H1 (cell line): ENCODE results near the gene BROX.

ENCODE experiments used
- BCL11A ChIP-seq, 2 experiments: IDR thresholded peaks; one replicate each; pipeline ENCODE4 v1.6.1; 2011; ENCODE audit warnings: low read depth in 2 of 2, low read length in 2 of 2, mild to moderate bottlenecking in 2 of 2
- CTCF ChIP-seq, 3 experiments: IDR thresholded peaks; 1 replicate in 2 of 3; 2 replicates in 1 of 3; pipeline versions ENCODE4 v1.5.1 to v1.6.1; 2011; ENCODE audit warnings: low read length in 3 of 3, mild to moderate bottlenecking in 3 of 3, inconsistent platforms in 2 of 3, low read depth in 1 of 3, moderate library complexity in 1 of 3; ENCODE audit not compliant: insufficient read depth in 1 of 3; ENCODE audit errors: control extremely low read depth in 1 of 3
- EP300 ChIP-seq, 2 experiments: IDR thresholded peaks; 1 replicate in 1 of 2; 2 replicates in 1 of 2; pipeline ENCODE4 v1.6.1; 2011 to 2012; ENCODE audit warnings: low read depth in 2 of 2, low read length in 2 of 2, mild to moderate bottlenecking in 2 of 2, borderline replicate concordance in 1 of 2, inconsistent platforms in 1 of 2, moderate library complexity in 1 of 2
- HDAC2 ChIP-seq, 2 experiments: fragments of 300-600 bp in 1 of 2; sonication (generic) in 1 of 2; IDR thresholded peaks; 2 replicates each; pipeline ENCODE4 v1.6.1; 2011 to 2012; ENCODE audit warnings: low read depth in 2 of 2, low read length in 2 of 2, mild to moderate bottlenecking in 2 of 2, moderate library complexity in 2 of 2, borderline replicate concordance in 1 of 2, inconsistent platforms in 1 of 2
- PHF8 ChIP-seq: fragments of 200-600 bp; sonication (generic); conservative IDR thresholded peaks from 2 replicates; pipeline ENCODE4 v1.7.1; 2012; ENCODE audit warnings: low read depth, mild to moderate bottlenecking, inconsistent platforms, low read length, moderate library complexity
- POLR2A ChIP-seq, 2 experiments: IDR thresholded peaks; 1 replicate in 1 of 2; 2 replicates in 1 of 2; pipeline ENCODE4 v1.6.1; 2011; ENCODE audit warnings: low read depth in 2 of 2, low read length in 2 of 2, mild to moderate bottlenecking in 2 of 2; ENCODE audit errors: control extremely low read depth in 1 of 2
- POLR2AphosphoS5 ChIP-seq: IDR thresholded peaks from 2 replicates; pipeline ENCODE4 v1.6.1; 2011; ENCODE audit warnings: low read depth, low read length
- RAD21 ChIP-seq, 2 experiments: IDR thresholded peaks in 1 of 2; conservative IDR thresholded peaks in 1 of 2; 2 replicates each; pipeline ENCODE4 v1.6.1; 2011; ENCODE audit warnings: low read depth in 2 of 2, low read length in 2 of 2, improper control_type of control experiment in 1 of 2, inconsistent platforms in 1 of 2, mild to moderate bottlenecking in 1 of 2, moderate library complexity in 1 of 2
- RFX5 ChIP-seq: IDR thresholded peaks from 2 replicates; pipeline ENCODE4 v1.6.1; 2011; ENCODE audit warnings: low read depth, low read length, improper control_type of control experiment, borderline replicate concordance
- RNF2 ChIP-seq: fragments of 200-900, 300-1000 bp; sonication (generic); IDR thresholded peaks from 2 replicates; pipeline ENCODE4 v1.7.1; 2016; ENCODE audit warnings: borderline replicate concordance, low read depth, mild to moderate bottlenecking, antibody characterized with exemption, low read length; ENCODE audit not compliant: poor library complexity, severe bottlenecking; ENCODE audit errors: missing control alignments
- RXRA ChIP-seq: IDR thresholded peaks from 2 replicates; pipeline ENCODE4 v1.6.1; 2011; ENCODE audit warnings: low read depth, mild to moderate bottlenecking, low read length, moderate library complexity; ENCODE audit not compliant: insufficient read depth
- SP2 ChIP-seq: IDR thresholded peaks from 2 replicates; pipeline ENCODE4 v1.6.1; 2012; ENCODE audit warnings: mild to moderate bottlenecking, low read length, inconsistent platforms
- TAF1 ChIP-seq: IDR thresholded peaks from 2 replicates; pipeline ENCODE4 v1.6.1; 2011; ENCODE audit warnings: mild to moderate bottlenecking, low read depth, low read length
- TCF12 ChIP-seq: IDR thresholded peaks from 2 replicates; pipeline ENCODE4 v1.6.1; 2011; ENCODE audit warnings: low read depth, mild to moderate bottlenecking, low read length

- TF ChIP-seq TCF12 (no peak), POLR2A (IDR thresholded peaks at IDR 0.05; ENCODE audit: control extremely low read depth in 1 of 2, low read depth in 2 of 2, low read length in 2 of 2) (no peak), HDAC2 (IDR thresholded peaks at IDR 0.05; ENCODE audit: borderline replicate concordance in 1 of 2, low read depth in 2 of 2, low read length in 2 of 2) (no peak), POLR2AphosphoS5 (no peak), TAF1 (no peak), RAD21 (IDR thresholded peaks at IDR 0.05 in 1 of 2, conservative IDR thresholded peaks at IDR 0.05 in 1 of 2; ENCODE audit: low read depth in 2 of 2, low read length in 2 of 2) (no peak), RFX5 (no peak), CTCF (IDR thresholded peaks at IDR 0.05; ENCODE audit: control extremely low read depth in 1 of 3, insufficient read depth in 1 of 3, low read depth in 1 of 3, low read length in 3 of 3) (no peak), BCL11A (IDR thresholded peaks at IDR 0.05; ENCODE audit: low read depth in 2 of 2, low read length in 2 of 2) (no peak), SP2 (no peak), EP300 (IDR thresholded peaks at IDR 0.05; ENCODE audit: borderline replicate concordance in 1 of 2, low read depth in 2 of 2, low read length in 2 of 2) (no peak), RXRA (no peak), RNF2 (no peak), PHF8 (no peak)
These were observed 32.3 kb upstream of the BROX start for GRCh38 chr1:222680080-222680479.
